ENCODE results near the gene GHRL.
"Not testable (repeated sequence)": the region's sequence is repeated elsewhere in the genome, so short reads cannot be mapped to it uniquely, and the experiment has no call there.

Gene GHRL

GRCh38 chr3:10303105-10303504 is 10.4 kb upstream of the GHRL start:
- Histone ChIP-seq H3F3A (ENCODE audit: control insufficient read depth, insufficient read depth) (peaks cover 7% of the 10 kb centered on the region; the same call in 1 of the 2 replicates), H3K27me3 (ENCODE audit: control insufficient read depth, low read length) (no peaks in the 10 kb centered on the region), H4K20me1 (ENCODE audit: control insufficient read depth, insufficient read depth, low read depth, low read length) (no peaks in the 10 kb centered on the region), H3K79me2 (ENCODE audit: control insufficient read depth, low read length) (peaks cover 9% of the 10 kb centered on the region; the same call in 1 of the 2 replicates), H3K9me2 (replicated peaks; ENCODE audit: control insufficient read depth, low read length) (no peaks in the 10 kb centered on the region), H3K4me2 (ENCODE audit: low read length) (no peak overlapping the region), H3K36me3 (ENCODE audit: control insufficient read depth, low read length) (peaks cover 78% of the 10 kb centered on the region), H3K9me3 (ENCODE audit: control insufficient read depth, insufficient read depth, low read length) (no peaks in the 10 kb centered on the region), H3K4me3 (ENCODE audit: low read length) (no peak overlapping the region), H3K27ac (ENCODE audit: low read depth, low read length) (no peak overlapping the region), H3K4me1 (ENCODE audit: control insufficient read depth, low read length) (peaks cover 7% of the 10 kb centered on the region)
- TF ChIP-seq EZH2phosphoT487 (IDR thresholded peaks at IDR 0.05; ENCODE audit: borderline replicate concordance, low read length) = no peak

GRCh38 chr3:10300087-10300486 is 7.3 kb upstream of the GHRL start:
- Histone ChIP-seq H3K4me3 (ENCODE audit: low read length) (no peak overlapping the region), H3K27me3 (ENCODE audit: control insufficient read depth, low read length) (no peaks in the 10 kb centered on the region), H3K27ac (ENCODE audit: low read depth, low read length) (no peak overlapping the region), H3K4me1 (ENCODE audit: control insufficient read depth, low read length) (peaks cover 4% of the 10 kb centered on the region), H4K20me1 (ENCODE audit: control insufficient read depth, insufficient read depth, low read depth, low read length) (no peaks in the 10 kb centered on the region), H3K36me3 (ENCODE audit: control insufficient read depth, low read length) (peaks cover 71% of the 10 kb centered on the region), H3K9me2 (replicated peaks; ENCODE audit: control insufficient read depth, low read length) (no peaks in the 10 kb centered on the region), H3K9me3 (ENCODE audit: control insufficient read depth, insufficient read depth, low read length) (no peaks in the 10 kb centered on the region), H3K79me2 (ENCODE audit: control insufficient read depth, low read length) (peaks cover 9% of the 10 kb centered on the region), H3F3A (ENCODE audit: control insufficient read depth, insufficient read depth) (peaks cover 2% of the 10 kb centered on the region), H3K4me2 (ENCODE audit: low read length) (no peak overlapping the region)
- TF ChIP-seq CTCF (IDR thresholded peaks at IDR 0.05; ENCODE audit: low read depth, low read length, poor library complexity, severe bottlenecking) (no peak), EZH2phosphoT487 (IDR thresholded peaks at IDR 0.05; ENCODE audit: borderline replicate concordance, low read length) (no peak)

- no peaks in the 10 kb centered on the region for H3K9me3 ChIP-seq (ENCODE audit: control insufficient read depth, insufficient read depth, low read length)
- no peak overlapping the region for H3K4me2 ChIP-seq (ENCODE audit: low read length)
- no peak for TF ChIP-seq CTCF (IDR thresholded peaks at IDR 0.05; ENCODE audit: low read depth, low read length, poor library complexity, severe bottlenecking)
- TF ChIP-seq EZH2phosphoT487 (IDR thresholded peaks at IDR 0.05; ENCODE audit: borderline replicate concordance, low read length) = no peak
- no peaks in the 10 kb centered on the region for H4K20me1 ChIP-seq (ENCODE audit: control insufficient read depth, insufficient read depth, low read depth, low read length)
- H3K27me3 ChIP-seq (ENCODE audit: control insufficient read depth, low read length) = no peaks in the 10 kb centered on the region
- no peak overlapping the region for H3K4me3 ChIP-seq (ENCODE audit: low read length)
- peaks cover 4% of the 10 kb centered on the region for H3K4me1 ChIP-seq (ENCODE audit: control insufficient read depth, low read length)
- no peaks in the 10 kb centered on the region for H3K9me2 ChIP-seq (replicated peaks; ENCODE audit: control insufficient read depth, low read length)
- peaks cover 9% of the 10 kb centered on the region for H3K79me2 ChIP-seq (ENCODE audit: control insufficient read depth, low read length)
- H3F3A ChIP-seq (ENCODE audit: control insufficient read depth, insufficient read depth) = peaks cover 6% of the 10 kb centered on the region
- peaks cover 71% of the 10 kb centered on the region for H3K36me3 ChIP-seq (ENCODE audit: control insufficient read depth, low read length)
- H3K27ac ChIP-seq (ENCODE audit: low read depth, low read length) = no peak overlapping the region
These were observed 6.9 kb upstream of the GHRL start for GRCh38 chr3:10299679-10300078.

- Histone ChIP-seq H3K4me1 (ENCODE audit: control insufficient read depth, low read length) (peaks cover 4% of the 10 kb centered on the region), H3K36me3 (ENCODE audit: control insufficient read depth, low read length) (peaks cover 71% of the 10 kb centered on the region), H3K4me2 (ENCODE audit: low read length) (no peak overlapping the region), H3K27me3 (ENCODE audit: control insufficient read depth, low read length) (no peaks in the 10 kb centered on the region), H4K20me1 (ENCODE audit: control insufficient read depth, insufficient read depth, low read depth, low read length) (no peaks in the 10 kb centered on the region), H3K27ac (ENCODE audit: low read depth, low read length) (no peak overlapping the region), H3K4me3 (ENCODE audit: low read length) (no peak overlapping the region), H3K79me2 (ENCODE audit: control insufficient read depth, low read length) (peaks cover 9% of the 10 kb centered on the region), H3K9me3 (ENCODE audit: control insufficient read depth, insufficient read depth, low read length) (no peaks in the 10 kb centered on the region), H3K9me2 (replicated peaks; ENCODE audit: control insufficient read depth, low read length) (no peaks in the 10 kb centered on the region), H3F3A (ENCODE audit: control insufficient read depth, insufficient read depth) (peaks cover 9% of the 10 kb centered on the region)
- TF ChIP-seq EZH2phosphoT487 (IDR thresholded peaks at IDR 0.05; ENCODE audit: borderline replicate concordance, low read length) (no peak), CTCF (IDR thresholded peaks at IDR 0.05; ENCODE audit: low read depth, low read length, poor library complexity, severe bottlenecking) (peak; percentile 36)
These were observed 6.4 kb upstream of the GHRL start for GRCh38 chr3:10299175-10299574.

- not testable (repeated sequence) for H3K27ac ChIP-seq (ENCODE audit: low read depth, low read length); H3K27me3 ChIP-seq (ENCODE audit: control insufficient read depth, low read length); H3K9me2 ChIP-seq (replicated peaks; ENCODE audit: control insufficient read depth, low read length); H3K79me2 ChIP-seq (ENCODE audit: control insufficient read depth, low read length); H3K4me1 ChIP-seq (ENCODE audit: control insufficient read depth, low read length); H3K4me2 ChIP-seq (ENCODE audit: low read length); H3K4me3 ChIP-seq (ENCODE audit: low read length); H4K20me1 ChIP-seq (ENCODE audit: control insufficient read depth, insufficient read depth, low read depth, low read length); H3K9me3 ChIP-seq (ENCODE audit: control insufficient read depth, insufficient read depth, low read length)
- Histone ChIP-seq H3K36me3 (ENCODE audit: control insufficient read depth, low read length) (peaks cover 67% of the 10 kb centered on the region), H3F3A (ENCODE audit: control insufficient read depth, insufficient read depth) (peaks cover 14% of the 10 kb centered on the region)
These were observed 5.3 kb upstream of the GHRL start for GRCh38 chr3:10298064-10298463.
